SIG-M5 (cell line): Measurements from ENCODE around the gene AKT1.

Experiments used
- DNase-seq: peaks from one replicate; lab custom pipeline; 2025; lab: John Stamatoyannopoulos, UW

Gene AKT1

GRCh38 chr14:104786091-104786586 lies 9.4 kb downstream of the AKT1 start:
- no peak for DNase-seq

- DNase-seq = no peak
Measured at GRCh38 chr14:104785708-104786080, 9.9 kb downstream of the AKT1 start.

DNA sequence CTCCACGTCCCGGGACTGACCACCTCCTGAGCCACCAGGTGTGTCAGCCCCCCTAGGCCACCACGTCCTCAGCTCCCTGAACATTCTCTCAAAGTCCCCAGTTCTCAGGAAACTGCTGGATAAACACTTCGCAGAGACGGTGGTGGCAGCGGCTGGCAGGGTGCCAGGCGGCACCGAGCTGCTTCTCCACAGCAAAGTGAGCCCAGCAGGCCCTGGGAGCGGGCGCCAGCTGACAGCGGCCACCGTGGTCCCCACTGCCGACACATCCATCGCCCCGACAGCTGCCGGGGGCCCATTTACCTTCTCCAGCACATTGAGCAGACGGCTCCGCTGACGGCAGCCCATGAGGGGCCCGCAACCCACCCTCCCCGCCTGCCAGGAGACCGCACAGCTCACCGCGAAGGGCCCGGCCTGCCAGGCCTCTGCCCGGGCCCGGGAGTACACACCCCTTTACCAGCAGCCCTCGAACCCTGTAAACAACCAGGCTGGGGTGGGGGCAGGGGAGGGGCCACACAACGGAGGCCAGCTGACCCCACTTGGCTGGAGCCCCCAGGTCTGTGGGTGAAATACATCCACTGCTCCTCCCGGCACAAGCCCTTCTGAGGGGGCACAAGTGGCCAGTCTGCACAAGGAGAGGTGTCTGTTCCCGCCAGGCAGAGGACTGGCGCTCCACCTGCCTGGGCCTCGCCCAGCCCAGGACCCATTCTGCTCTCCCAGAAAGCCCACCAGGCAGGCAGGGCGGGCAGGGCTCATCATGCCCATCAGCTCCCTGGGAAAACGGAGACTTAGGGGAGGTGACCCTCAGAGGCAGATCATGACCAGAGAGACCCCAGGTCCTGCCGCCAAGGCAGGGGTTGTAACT lies 10.5 kb downstream of the AKT1 start:
- DNase-seq = no peak

DNA sequence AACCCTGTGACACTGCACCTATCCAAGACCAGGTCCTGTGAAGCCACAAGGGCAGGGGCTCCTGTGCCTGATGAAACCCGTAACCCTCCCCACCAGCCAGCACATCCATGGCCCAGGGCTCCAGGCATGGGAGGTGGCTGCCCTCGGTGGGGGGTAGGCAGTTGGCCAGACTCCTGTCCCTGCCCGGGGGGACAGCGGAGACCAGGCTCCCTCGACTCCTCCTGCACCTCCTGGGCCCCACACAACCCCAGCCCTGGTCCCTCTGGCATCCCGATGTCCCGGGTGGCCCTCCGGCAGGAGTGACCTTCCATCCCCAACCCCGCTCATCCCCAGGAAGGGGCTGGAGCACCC lies 11.4 kb downstream of the AKT1 start:
- no peak for DNase-seq

GRCh38 chr14:104783484-104784217 lies 11.9 kb downstream of the AKT1 start:
- no peak for DNase-seq

- DNase-seq = no peak
Measured at GRCh38 chr14:104782808-104783139, 12.8 kb downstream of the AKT1 start.

DNA sequence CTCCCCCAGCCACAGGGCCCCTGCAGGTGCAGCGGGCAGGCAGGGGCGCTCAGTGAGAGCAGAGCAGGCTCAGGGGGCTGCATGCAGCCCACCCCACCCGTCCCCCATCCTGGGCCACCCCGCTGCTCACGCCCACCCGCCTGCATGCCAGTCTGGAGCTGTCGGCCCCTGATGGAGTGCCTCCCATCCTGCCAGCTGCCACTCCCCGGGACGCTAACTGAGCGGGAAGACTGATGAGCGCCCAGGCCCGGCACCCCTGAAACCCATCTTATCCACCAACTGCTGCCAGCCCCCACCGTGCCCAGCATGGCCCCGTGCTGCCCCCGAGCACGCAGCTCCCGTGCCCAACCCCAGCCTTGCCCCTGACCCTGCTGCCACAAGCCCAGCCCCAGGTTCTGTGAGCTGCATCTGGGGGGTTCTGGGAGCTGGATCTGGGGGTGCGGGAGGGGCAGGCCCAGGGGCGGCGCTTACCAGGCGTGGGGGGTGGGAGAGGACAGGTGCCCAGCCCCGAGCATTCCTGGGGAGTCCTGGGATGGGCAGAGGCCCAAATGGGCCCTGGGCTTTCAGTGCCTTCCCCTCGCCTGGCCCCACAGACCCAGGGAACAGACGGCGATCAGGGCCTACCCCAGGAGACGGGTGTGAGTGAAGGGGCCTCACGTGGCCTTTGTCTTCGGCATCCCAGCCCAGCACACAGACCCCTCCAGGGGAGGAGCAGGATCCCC lies 13.3 kb downstream of the AKT1 start:
- no peak for DNase-seq

- DNase-seq = no peak
Measured at GRCh38 chr14:104781271-104782077, 14.1 kb downstream of the AKT1 start.

GRCh38 chr14:104780513-104781030 lies 15.0 kb downstream of the AKT1 start:
- no peak for DNase-seq

GRCh38 chr14:104779776-104780512 lies 15.6 kb downstream of the AKT1 start:
- DNase-seq = no peak

- DNase-seq = no peak
Measured at GRCh38 chr14:104778694-104779331, 16.7 kb downstream of the AKT1 start.

DNA sequence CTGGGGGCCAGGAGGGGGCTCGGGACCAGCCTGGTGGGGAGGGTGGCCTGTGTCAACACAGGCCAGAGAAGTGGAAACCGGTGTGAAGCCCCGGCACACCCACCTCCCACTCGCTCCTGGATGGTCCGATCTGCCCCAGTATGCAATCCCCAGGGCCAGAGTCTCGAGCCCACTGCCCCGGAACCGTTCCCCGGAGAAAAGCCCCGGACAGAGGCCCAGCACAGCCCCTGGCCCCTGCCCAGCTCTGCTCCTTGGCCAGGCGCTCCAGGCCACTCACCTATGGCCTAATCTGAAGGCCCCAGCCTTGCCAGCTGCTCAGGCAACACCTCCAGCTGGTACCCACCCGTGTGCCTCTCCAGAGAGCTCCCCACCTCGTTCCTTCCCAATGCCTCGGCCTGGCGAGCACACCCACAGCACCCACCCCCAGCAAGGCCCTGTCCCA lies 17.7 kb downstream of the AKT1 start:
- DNase-seq = no peak

GRCh38 chr14:104776961-104777807 lies 18.4 kb downstream of the AKT1 start:
- no peak for DNase-seq

DNA sequence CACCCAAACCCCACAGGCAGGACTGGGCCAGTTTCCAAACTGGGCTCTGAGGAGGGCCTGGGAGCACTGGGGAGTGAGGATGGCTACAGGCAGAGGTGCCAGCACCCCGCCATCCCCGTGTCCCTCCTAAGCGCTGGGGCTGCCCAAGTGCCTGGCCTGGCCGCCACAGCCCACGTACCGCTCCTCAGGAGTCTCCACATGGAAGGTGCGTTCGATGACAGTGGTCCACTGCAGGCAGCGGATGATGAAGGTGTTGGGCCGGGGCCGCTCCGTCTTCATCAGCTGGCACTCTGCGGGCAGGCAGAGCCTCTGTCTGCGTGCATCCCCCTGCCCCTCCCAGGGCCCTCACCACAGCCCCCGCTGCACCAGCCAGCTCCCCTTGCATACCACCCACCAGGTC lies 19.1 kb downstream of the AKT1 start:
- DNase-seq = no peak

- DNase-seq = no peak
Measured at GRCh38 chr14:104775073-104775489, 20.5 kb downstream of the AKT1 start.

GRCh38 chr14:104774453-104775072 lies 21.0 kb downstream of the AKT1 start:
- no peak for DNase-seq

- DNase-seq = no peak
Measured at GRCh38 chr14:104773505-104774452, 21.8 kb downstream of the AKT1 start.
